Mucosa of descending colon (tissue), 3 donors: Measurements from ENCODE around the gene AUH. TPM values are rescaled to one million over a fixed set of nuclear protein-coding genes. Genes with fewer than 3 reads are reported as not detected.
A peak's percentile ranks its signal among the peaks of the same experiment; 100 is the strongest.

Source experiments
- ATAC-seq: fragments of 200-7000 bp; cut with Tn5 transposase; one replicate; pipeline ENCODE4 v1.9.1; 2020; ENCODE audit warnings: mild to moderate bottlenecking, moderate library complexity
- DNase-seq, 3 donors: peaks; one replicate each; pipeline ENCODE4 v3.0.0-alpha.2; 2020
- H3K36me3 ChIP-seq: fragments of 200-600 bp; one replicate; pipeline ENCODE4 v1.8.0; 2021; ENCODE audit warnings: low read depth, mild to moderate bottlenecking
- H3K4me1 ChIP-seq: fragments of 200-600 bp; one replicate; pipeline ENCODE4 v1.8.0; 2021; ENCODE audit warnings: low read depth, mild to moderate bottlenecking
- H3K4me3 ChIP-seq: fragments of 200-600 bp; one replicate; pipeline ENCODE4 v1.8.0; 2021; ENCODE audit warnings: mild to moderate bottlenecking
- H3K9me3 ChIP-seq: fragments of 200-600 bp; one replicate; pipeline ENCODE4 v1.8.0; 2021; ENCODE audit warnings: mild to moderate bottlenecking
- intact Hi-C, 2 donors: fragments of 100-400 bp; cut with DNase I in 1 of 2; cut with micrococcal nuclease in 1 of 2; formaldehyde crosslinking; loops; one replicate each; pipeline versions ENCODE4 v1.11.0 to v1.11.1; 2022; cut with DNase I, micrococcal nuclease
- total RNA-seq, 3 donors: library from RNA; stranded (reverse); fragmentation: NEBNext Ultra II Directional in 2 of 3; extraction: Animal tissue kit (Norgen Biotek cat#: 25700) in 2 of 3; gene quantifications; one replicate each; pipeline versions ENCODE4 v1.2.1 to v1.2.4, GENCODE V29; 2021 to 2023
- TF ChIP-seq, protein P1 (sequence below): fragments of 200-600 bp; IDR thresholded peaks from one replicate; pipeline ENCODE4 v1.8.0; 2022; ENCODE audit warnings: antibody characterized with exemption, mild to moderate bottlenecking
- donor health status: DM: no; HTN: no; CAD: no; lungs with moderate emphysema.
- donor health status: DM: no; HTN: no; CAD: no.
- donor health status: DM: no; HTN: yes; CAD: no.

AUH gene
- total RNA-seq, 3 donors from 2014 or later, result 18.2 to 37.2 (median 26.6) TPM

DNA sequence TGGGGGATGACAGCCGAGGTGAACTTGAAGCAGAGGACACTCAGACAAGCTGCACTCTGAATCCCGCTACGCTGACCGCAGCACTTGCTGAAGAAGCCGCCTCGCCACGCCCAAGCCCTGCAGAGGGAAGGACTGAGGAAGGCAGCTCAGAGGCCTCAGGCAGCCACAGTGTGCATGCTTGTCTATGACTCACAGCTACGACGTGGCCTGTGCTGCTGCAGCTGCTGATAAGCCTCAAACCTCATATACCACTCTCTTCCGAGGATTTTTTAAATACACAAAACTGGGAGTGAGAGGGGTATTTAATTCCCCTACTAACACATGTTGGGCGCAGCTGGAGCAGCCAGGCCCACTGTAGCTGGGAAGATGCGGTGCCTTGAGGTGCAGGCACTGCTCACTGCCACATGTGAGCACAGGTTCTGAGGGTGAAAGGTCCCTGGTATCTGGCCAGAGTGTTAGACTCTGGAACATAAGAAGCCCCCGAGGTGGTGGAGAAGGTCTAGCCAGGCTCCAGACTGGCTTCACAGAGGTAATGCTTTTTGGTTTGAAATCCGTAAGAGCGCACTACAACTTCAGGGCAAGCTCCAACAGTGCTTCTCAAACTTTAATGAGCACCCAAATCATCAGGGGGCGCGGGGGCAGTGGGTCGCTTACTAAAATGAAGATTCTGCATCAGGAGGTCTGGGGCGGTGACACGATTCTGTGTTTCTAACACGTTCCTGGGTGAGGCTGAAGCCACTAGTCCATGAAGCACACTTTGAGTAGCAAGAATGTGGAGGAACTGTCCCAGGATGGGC lies 196.8 kb downstream of the AUH start:
- Histone ChIP-seq H3K36me3 (no peaks in the 10 kb centered on the region), H3K4me3 (no peak overlapping the region), H3K9me3 (no peaks in the 10 kb centered on the region), H3K4me1 (peaks cover 29% of the 10 kb centered on the region)
- ATAC-seq (peak; percentile 92), DNase-seq (peak; percentile 82 to 93 (median 86))
- intact Hi-C loops, result no loop called here
- TF ChIP-seq, protein P1, sequence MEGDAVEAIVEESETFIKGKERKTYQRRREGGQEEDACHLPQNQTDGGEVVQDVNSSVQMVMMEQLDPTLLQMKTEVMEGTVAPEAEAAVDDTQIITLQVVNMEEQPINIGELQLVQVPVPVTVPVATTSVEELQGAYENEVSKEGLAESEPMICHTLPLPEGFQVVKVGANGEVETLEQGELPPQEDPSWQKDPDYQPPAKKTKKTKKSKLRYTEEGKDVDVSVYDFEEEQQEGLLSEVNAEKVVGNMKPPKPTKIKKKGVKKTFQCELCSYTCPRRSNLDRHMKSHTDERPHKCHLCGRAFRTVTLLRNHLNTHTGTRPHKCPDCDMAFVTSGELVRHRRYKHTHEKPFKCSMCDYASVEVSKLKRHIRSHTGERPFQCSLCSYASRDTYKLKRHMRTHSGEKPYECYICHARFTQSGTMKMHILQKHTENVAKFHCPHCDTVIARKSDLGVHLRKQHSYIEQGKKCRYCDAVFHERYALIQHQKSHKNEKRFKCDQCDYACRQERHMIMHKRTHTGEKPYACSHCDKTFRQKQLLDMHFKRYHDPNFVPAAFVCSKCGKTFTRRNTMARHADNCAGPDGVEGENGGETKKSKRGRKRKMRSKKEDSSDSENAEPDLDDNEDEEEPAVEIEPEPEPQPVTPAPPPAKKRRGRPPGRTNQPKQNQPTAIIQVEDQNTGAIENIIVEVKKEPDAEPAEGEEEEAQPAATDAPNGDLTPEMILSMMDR, result no peak

Other genes with a start within 250 kb of the AUH start
- gene NFIL3, start 61.9 kb upstream of the AUH start, total RNA-seq, result 10 to 100 TPM; 17.7 to 41.9 (median 20.6) TPM